Panc1 (cell line): ENCODE results near the gene SCNN1G. TPM values are rescaled to one million over a fixed set of nuclear protein-coding genes. Genes with fewer than 3 reads are reported as not detected.

ENCODE experiments used
- ATAC-seq: fragments of 200-7000 bp; cut with Tn5 transposase; 2 replicates; pipeline ENCODE4 v1.9.1; 2020; ENCODE audit warnings: mild to moderate bottlenecking, moderate library complexity
- BruUV-seq: library from RNA; stranded (reverse); fragments of 400-500 nt; replicated peaks from 2 replicates; lab custom pipeline; 2021; lab: Mats Ljungman, UMichigan
- CTCF ChIA-PET: fragments of 300-600 bp; sonication (Branson Sonifier 250); formaldehyde crosslinking; loops from one replicate; lab custom pipeline; 2022; ENCODE audit warnings: antibody characterized with exemption; lab: Charles Lee
- POLR2A ChIA-PET: fragments of 300-600 bp; sonication (Branson Sonifier 250); formaldehyde crosslinking; loops from one replicate; lab custom pipeline; 2022; ENCODE audit warnings: antibody characterized with exemption; lab: Charles Lee
- DNase-seq: peaks from one replicate; pipeline ENCODE4 v3.0.0-alpha.2; 2010; ENCODE audit warnings: low read depth, low spot score
- H3K27ac ChIP-seq: 2 replicates; pipeline ENCODE4 v1.5.1; 2011; ENCODE audit warnings: mild to moderate bottlenecking, low read length, inconsistent platforms
- H3K27me3 ChIP-seq: fragments of 200-500 bp; sonication (Bioruptor generic); 2 replicates; pipeline ENCODE4 v1.6.0; 2014; ENCODE audit warnings: low read length, inconsistent platforms; ENCODE audit not compliant: control insufficient read depth, insufficient read depth
- H3K36me3 ChIP-seq: fragments of 200-500 bp; sonication (Bioruptor generic); 2 replicates; pipeline ENCODE4 v1.5.1; 2014; ENCODE audit warnings: inconsistent platforms, mild to moderate bottlenecking, low read length, moderate library complexity; ENCODE audit not compliant: control insufficient read depth, insufficient read depth
- H3K4me1 ChIP-seq: 2 replicates; pipeline ENCODE4 v1.5.1; 2011; ENCODE audit warnings: inconsistent platforms, mild to moderate bottlenecking, low read length, moderate library complexity; ENCODE audit not compliant: control insufficient read depth, insufficient read depth
- H3K4me3 ChIP-seq, 2 experiments: 2 replicates each; pipeline ENCODE4 v1.5.1; 2011 to 2012; ENCODE audit warnings: low read depth in 2 of 2, low read length in 2 of 2, mild to moderate bottlenecking in 2 of 2, inconsistent platforms in 1 of 2, moderate library complexity in 1 of 2
- H3K9me3 ChIP-seq: fragments of 200-500 bp; sonication (Bioruptor generic); 2 replicates; pipeline ENCODE4 v1.5.1; 2014; ENCODE audit warnings: low read depth, mild to moderate bottlenecking, inconsistent platforms, low read length, moderate library complexity; ENCODE audit not compliant: control insufficient read depth, insufficient read depth
- POLR2AphosphoS5 ChIP-seq: IDR thresholded peaks from 2 replicates; pipeline ENCODE4 v1.6.1; 2012; ENCODE audit warnings: mild to moderate bottlenecking, low read depth, low read length, moderate library complexity
- SIN3A ChIP-seq: IDR thresholded peaks from 2 replicates; pipeline ENCODE4 v1.6.1; 2012; ENCODE audit warnings: low read depth, mild to moderate bottlenecking, low read length, moderate library complexity, borderline replicate concordance; ENCODE audit not compliant: insufficient read depth
- TCF7L2 ChIP-seq: IDR thresholded peaks from 2 replicates; pipeline ENCODE4 v1.6.1; 2011; ENCODE audit warnings: mild to moderate bottlenecking, low read depth, low read length, inconsistent platforms
- in situ Hi-C: cut with HindIII; loops from 2 replicates; pipeline ENCODE4 v1.10.0; 2016; ENCODE audit warnings: low sequenced_read_pairs, low pct_unique_long_range_greater_than_20kb
- intact Hi-C: fragments of 100-400 bp; cut with micrococcal nuclease; formaldehyde crosslinking; loops from one replicate; pipeline ENCODE4 v1.10.0; 2022; ENCODE audit not compliant: unreplicated experiment
- total RNA-seq: library from RNA; stranded (reverse); gene quantifications from one replicate; pipeline ENCODE4 v1.2.1, GENCODE V29; 2021; ENCODE audit not compliant: unreplicated experiment
- TF ChIP-seq, protein P1 (sequence below), 2 experiments: IDR thresholded peaks; 2 replicates each; pipeline ENCODE4 v1.6.1; 2011 to 2012; ENCODE audit warnings: low read depth in 2 of 2, control low read depth in 1 of 2, low read length in 1 of 2, mild to moderate bottlenecking in 1 of 2, moderate library complexity in 1 of 2; ENCODE audit not compliant: insufficient read depth in 1 of 2
- TF ChIP-seq, protein P2 (sequence below): fragments of 450-650 bp; IDR thresholded peaks from 2 replicates; pipeline ENCODE4 v1.5.1; 2017; ENCODE audit warnings: mild to moderate bottlenecking

Gene SCNN1G
- total RNA-seq, 1 experiment from 2014 or later, result 3.4 TPM

- H3K27me3 ChIP-seq, result no peaks in the 10 kb centered on the region
- H3K4me1 ChIP-seq, result no peaks in the 10 kb centered on the region
- in situ Hi-C loops (no loop called here), intact Hi-C loops (no loop called here)
- H3K9me3 ChIP-seq, result no peaks in the 10 kb centered on the region; the same call in 1 of the 2 replicates
- CTCF ChIA-PET, result no interaction called here
- no peak overlapping the region for H3K27ac ChIP-seq
- no TSS peak for BruUV-seq
- DNase-seq (no peak), ATAC-seq (no peak)
- H3K36me3 ChIP-seq, result no peaks in the 10 kb centered on the region
- no peak overlapping the region for H3K4me3 ChIP-seq
- TF ChIP-seq TCF7L2 (no peak), SIN3A (no peak), POLR2AphosphoS5 (no peak)
- TF ChIP-seq, protein P1, sequence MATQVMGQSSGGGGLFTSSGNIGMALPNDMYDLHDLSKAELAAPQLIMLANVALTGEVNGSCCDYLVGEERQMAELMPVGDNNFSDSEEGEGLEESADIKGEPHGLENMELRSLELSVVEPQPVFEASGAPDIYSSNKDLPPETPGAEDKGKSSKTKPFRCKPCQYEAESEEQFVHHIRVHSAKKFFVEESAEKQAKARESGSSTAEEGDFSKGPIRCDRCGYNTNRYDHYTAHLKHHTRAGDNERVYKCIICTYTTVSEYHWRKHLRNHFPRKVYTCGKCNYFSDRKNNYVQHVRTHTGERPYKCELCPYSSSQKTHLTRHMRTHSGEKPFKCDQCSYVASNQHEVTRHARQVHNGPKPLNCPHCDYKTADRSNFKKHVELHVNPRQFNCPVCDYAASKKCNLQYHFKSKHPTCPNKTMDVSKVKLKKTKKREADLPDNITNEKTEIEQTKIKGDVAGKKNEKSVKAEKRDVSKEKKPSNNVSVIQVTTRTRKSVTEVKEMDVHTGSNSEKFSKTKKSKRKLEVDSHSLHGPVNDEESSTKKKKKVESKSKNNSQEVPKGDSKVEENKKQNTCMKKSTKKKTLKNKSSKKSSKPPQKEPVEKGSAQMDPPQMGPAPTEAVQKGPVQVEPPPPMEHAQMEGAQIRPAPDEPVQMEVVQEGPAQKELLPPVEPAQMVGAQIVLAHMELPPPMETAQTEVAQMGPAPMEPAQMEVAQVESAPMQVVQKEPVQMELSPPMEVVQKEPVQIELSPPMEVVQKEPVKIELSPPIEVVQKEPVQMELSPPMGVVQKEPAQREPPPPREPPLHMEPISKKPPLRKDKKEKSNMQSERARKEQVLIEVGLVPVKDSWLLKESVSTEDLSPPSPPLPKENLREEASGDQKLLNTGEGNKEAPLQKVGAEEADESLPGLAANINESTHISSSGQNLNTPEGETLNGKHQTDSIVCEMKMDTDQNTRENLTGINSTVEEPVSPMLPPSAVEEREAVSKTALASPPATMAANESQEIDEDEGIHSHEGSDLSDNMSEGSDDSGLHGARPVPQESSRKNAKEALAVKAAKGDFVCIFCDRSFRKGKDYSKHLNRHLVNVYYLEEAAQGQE (IDR thresholded peaks at IDR 0.05; ENCODE audit: insufficient read depth in 1 of 2, low read depth in 2 of 2, low read length in 1 of 2), result no peak
- TF ChIP-seq, protein P2, sequence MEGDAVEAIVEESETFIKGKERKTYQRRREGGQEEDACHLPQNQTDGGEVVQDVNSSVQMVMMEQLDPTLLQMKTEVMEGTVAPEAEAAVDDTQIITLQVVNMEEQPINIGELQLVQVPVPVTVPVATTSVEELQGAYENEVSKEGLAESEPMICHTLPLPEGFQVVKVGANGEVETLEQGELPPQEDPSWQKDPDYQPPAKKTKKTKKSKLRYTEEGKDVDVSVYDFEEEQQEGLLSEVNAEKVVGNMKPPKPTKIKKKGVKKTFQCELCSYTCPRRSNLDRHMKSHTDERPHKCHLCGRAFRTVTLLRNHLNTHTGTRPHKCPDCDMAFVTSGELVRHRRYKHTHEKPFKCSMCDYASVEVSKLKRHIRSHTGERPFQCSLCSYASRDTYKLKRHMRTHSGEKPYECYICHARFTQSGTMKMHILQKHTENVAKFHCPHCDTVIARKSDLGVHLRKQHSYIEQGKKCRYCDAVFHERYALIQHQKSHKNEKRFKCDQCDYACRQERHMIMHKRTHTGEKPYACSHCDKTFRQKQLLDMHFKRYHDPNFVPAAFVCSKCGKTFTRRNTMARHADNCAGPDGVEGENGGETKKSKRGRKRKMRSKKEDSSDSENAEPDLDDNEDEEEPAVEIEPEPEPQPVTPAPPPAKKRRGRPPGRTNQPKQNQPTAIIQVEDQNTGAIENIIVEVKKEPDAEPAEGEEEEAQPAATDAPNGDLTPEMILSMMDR, result no peak
- POLR2A ChIA-PET, result no interaction called here
Observed at GRCh38 chr16:23245268-23245667, 62.7 kb downstream of the SCNN1G start.

GRCh38 chr16:23248261-23249194 is 66.0 kb downstream of the SCNN1G start:
- POLR2A ChIA-PET, result no interaction called here
- intact Hi-C loops, result no loop called here
- no TSS peak for BruUV-seq
- Histone ChIP-seq H3K27me3 (no peaks in the 10 kb centered on the region), H3K4me1 (no peaks in the 10 kb centered on the region), H3K9me3 (no peaks in the 10 kb centered on the region; the same call in 1 of the 2 replicates), H3K27ac (no peak overlapping the region), H3K4me3 (no peak overlapping the region), H3K36me3 (no peaks in the 10 kb centered on the region)
- CTCF ChIA-PET, result no interaction called here
- no peak for DNase-seq
- TF ChIP-seq, protein P2, result no peak
- TF ChIP-seq, protein P1 (IDR thresholded peaks at IDR 0.05; ENCODE audit: insufficient read depth in 1 of 2, low read depth in 2 of 2, low read length in 1 of 2), result no peak
- ATAC-seq, result no peak
- in situ Hi-C loops, result no loop called here
